HepG2 (cell line): ENCODE data around the gene TMEM97. TPM values are rescaled to one million over a fixed set of nuclear protein-coding genes. Genes with fewer than 3 reads are reported as not detected.

Experiments
- ARHGAP35 ChIP-seq: sonication (generic); formaldehyde crosslinking; IDR thresholded peaks from 2 replicates; pipeline ENCODE4 v1.9.0; 2022; ENCODE audit warnings: mild to moderate bottlenecking, inconsistent platforms, moderate library complexity, missing genetic modification reagents, borderline replicate concordance
- ARID3A ChIP-seq: IDR thresholded peaks from 2 replicates; pipeline ENCODE4 v1.6.1; 2012; ENCODE audit warnings: low read depth, low read length, improper control_type of control experiment
- BATF2 ChIP-seq: sonication (generic); formaldehyde crosslinking; IDR thresholded peaks from 2 replicates; pipeline ENCODE4 v1.8.0; 2022; ENCODE audit warnings: mild to moderate bottlenecking, missing genetic modification reagents, moderate library complexity
- FLYWCH1 ChIP-seq: sonication (generic); formaldehyde crosslinking; IDR thresholded peaks from 2 replicates; pipeline ENCODE4 v1.8.1; 2023; ENCODE audit warnings: mild to moderate bottlenecking, missing genetic modification reagents
- HOXA5 ChIP-seq: sonication (generic); formaldehyde crosslinking; IDR thresholded peaks from 2 replicates; pipeline ENCODE4 v1.4.0; 2020; ENCODE audit warnings: missing genetic modification reagents
- KMT2A ChIP-seq: sonication (generic); formaldehyde crosslinking; IDR thresholded peaks from 2 replicates; pipeline ENCODE4 v1.4.0; 2020; ENCODE audit warnings: missing genetic modification reagents
- MTA3 ChIP-seq: sonication (generic); formaldehyde crosslinking; IDR thresholded peaks from 2 replicates; pipeline ENCODE4 v1.4.0; 2020; ENCODE audit warnings: missing genetic modification reagents
- RAD51 ChIP-seq: fragments of 450-650 bp; IDR thresholded peaks from 2 replicates; pipeline ENCODE4 v1.6.1; 2016; ENCODE audit warnings: borderline replicate concordance
- RARG ChIP-seq: sonication (generic); formaldehyde crosslinking; IDR thresholded peaks from 2 replicates; pipeline ENCODE4 v1.4.0; 2020; ENCODE audit warnings: low read depth, mild to moderate bottlenecking, missing genetic modification reagents
- SNAI1 ChIP-seq: sonication (generic); formaldehyde crosslinking; IDR thresholded peaks from 2 replicates; pipeline ENCODE4 v1.5.0; 2020; ENCODE audit warnings: mild to moderate bottlenecking, missing genetic modification reagents, borderline replicate concordance
- TBP ChIP-seq: sonication (generic); formaldehyde crosslinking; IDR thresholded peaks from 2 replicates; pipeline ENCODE4 v1.5.0; 2020; ENCODE audit warnings: missing genetic modification reagents
- TEF ChIP-seq: sonication (generic); formaldehyde crosslinking; IDR thresholded peaks from 2 replicates; pipeline ENCODE4 v1.5.0; 2020; ENCODE audit warnings: missing genetic modification reagents
- U2AF1 ChIP-seq: fragments of 200-400 bp; formaldehyde crosslinking; optimal IDR thresholded peaks from 2 replicates; pipeline ENCODE3; 2017; ENCODE audit warnings: mild to moderate bottlenecking, low read depth, low read length
- YY1 ChIP-seq: IDR thresholded peaks from 2 replicates; pipeline ENCODE4 v1.6.1; 2011; ENCODE audit warnings: low read length, low read depth, moderate library complexity, mild to moderate bottlenecking; ENCODE audit not compliant: insufficient read depth, insufficient replicate concordance
- ZFP36L1 ChIP-seq: sonication (generic); formaldehyde crosslinking; IDR thresholded peaks from 2 replicates; pipeline ENCODE4 v1.8.0; 2022; ENCODE audit warnings: mild to moderate bottlenecking, missing genetic modification reagents, moderate library complexity
- ZFX ChIP-seq: sonication (generic); formaldehyde crosslinking; IDR thresholded peaks from 2 replicates; pipeline ENCODE4 v1.4.0; 2020; ENCODE audit warnings: mild to moderate bottlenecking, low read depth, missing genetic modification reagents, moderate library complexity
- ZNF12 ChIP-seq: sonication (generic); formaldehyde crosslinking; IDR thresholded peaks from 2 replicates; pipeline ENCODE4 v1.5.0; 2020; ENCODE audit warnings: missing genetic modification reagents
- ZNF788 ChIP-seq: sonication (generic); formaldehyde crosslinking; IDR thresholded peaks from 2 replicates; pipeline ENCODE4 v1.5.0; 2020; ENCODE audit warnings: mild to moderate bottlenecking, missing genetic modification reagents, borderline replicate concordance
- ZNF878 ChIP-seq: sonication (generic); formaldehyde crosslinking; IDR thresholded peaks from 2 replicates; pipeline ENCODE4 v1.8.1; 2023; ENCODE audit warnings: mild to moderate bottlenecking, missing genetic modification reagents, moderate library complexity
- polyA plus RNA-seq, 8 experiments: library from polyadenylated mRNA; depleted of rRNA in 3 of 8; stranded (reverse) in 7 of 8; unstranded in 1 of 8; fragments of >200 nt; fragmentation: Illumina TruSeq in 4 of 8; extraction: Trizol in 4 of 8; gene quantifications; 2 replicates each; pipeline versions ENCODE4 v1.2.1 to v1.2.3, GENCODE V29; 2011 to 2016; ENCODE audit warnings: low read depth in 4 of 8, missing spikeins in 1 of 8, mixed read lengths in 1 of 8; ENCODE audit not compliant: insufficient read depth in 1 of 8
- total RNA-seq, 5 experiments: library from RNA; depleted of rRNA; stranded (reverse); fragments of >200 nt; fragmentation: Illumina TruSeq; extraction: Trizol; gene quantifications; 2 replicates each; pipeline ENCODE4 v1.2.3, GENCODE V29; 2016; ENCODE audit warnings: low read depth in 1 of 5
- TF ChIP-seq, protein P1 (sequence below): sonication (generic); formaldehyde crosslinking; IDR thresholded peaks from 2 replicates; pipeline ENCODE4 v1.4.0; 2020; ENCODE audit warnings: mild to moderate bottlenecking, low read depth, missing genetic modification reagents
- TF ChIP-seq, protein P2 (sequence below): IDR thresholded peaks from 2 replicates; pipeline ENCODE4 v1.6.1; 2016; ENCODE audit warnings: missing compliant biosample characterization, missing genetic modification reagents, borderline replicate concordance
- TF ChIP-seq, protein P3 (sequence below): sonication (generic); formaldehyde crosslinking; IDR thresholded peaks from 2 replicates; pipeline ENCODE4 v1.5.0; 2020; ENCODE audit warnings: missing genetic modification reagents, mild to moderate bottlenecking, borderline replicate concordance

The TMEM97 gene
- total and polyA plus RNA-seq, 2 of the 13 experiments (the other 11 are each of a cell fraction or from before 2014, with no cell fraction given) = 69.6 to 137 TPM

GRCh38 chr17:28357061-28357900 is 38.3 kb downstream of the TMEM97 start, which contains the start of gene POLDIP2 (continued):
- TF ChIP-seq ARID3A (no peak), U2AF1 (no peak), ZNF12 (CRISPR knock-in tag) (no peak), TBP (no peak), MTA3 (CRISPR knock-in tag) (no peak; the same call in 1 of the 2 replicates), ZFP36L1 (CRISPR knock-in tag) (0 out of 2 replicates have a peak, but pooled peaks have one; percentile 32), HOXA5 (CRISPR knock-in tag) (peak; percentile 87; the same call in 1 of the 2 replicates), RARG (CRISPR knock-in tag) (no peak), BATF2 (CRISPR knock-in tag) (0 out of 2 replicates have a peak, but pooled peaks have one; percentile 71), ZNF788 (CRISPR knock-in tag) (peak; percentile 93; the same call in 1 of the 2 replicates), KMT2A (CRISPR knock-in tag) (peak; percentile 91), TEF (CRISPR knock-in tag) (peak; percentile 9; the same call in 1 of the 2 replicates), ARHGAP35 (CRISPR knock-in tag) (peak; percentile 56), FLYWCH1 (no peak), SNAI1 (CRISPR knock-in tag) (0 out of 2 replicates have a peak, but pooled peaks have one; percentile 43), ZFX (CRISPR knock-in tag) (peak; percentile 91), YY1 (peak; percentile 96), ZNF878 (CRISPR knock-in tag) (no peak), RAD51 (peak; percentile 56; the same call in 1 of the 2 replicates)
- TF ChIP-seq, protein P1, sequence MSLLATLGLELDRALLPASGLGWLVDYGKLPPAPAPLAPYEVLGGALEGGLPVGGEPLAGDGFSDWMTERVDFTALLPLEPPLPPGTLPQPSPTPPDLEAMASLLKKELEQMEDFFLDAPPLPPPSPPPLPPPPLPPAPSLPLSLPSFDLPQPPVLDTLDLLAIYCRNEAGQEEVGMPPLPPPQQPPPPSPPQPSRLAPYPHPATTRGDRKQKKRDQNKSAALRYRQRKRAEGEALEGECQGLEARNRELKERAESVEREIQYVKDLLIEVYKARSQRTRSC = no peak
- TF ChIP-seq, protein P2, sequence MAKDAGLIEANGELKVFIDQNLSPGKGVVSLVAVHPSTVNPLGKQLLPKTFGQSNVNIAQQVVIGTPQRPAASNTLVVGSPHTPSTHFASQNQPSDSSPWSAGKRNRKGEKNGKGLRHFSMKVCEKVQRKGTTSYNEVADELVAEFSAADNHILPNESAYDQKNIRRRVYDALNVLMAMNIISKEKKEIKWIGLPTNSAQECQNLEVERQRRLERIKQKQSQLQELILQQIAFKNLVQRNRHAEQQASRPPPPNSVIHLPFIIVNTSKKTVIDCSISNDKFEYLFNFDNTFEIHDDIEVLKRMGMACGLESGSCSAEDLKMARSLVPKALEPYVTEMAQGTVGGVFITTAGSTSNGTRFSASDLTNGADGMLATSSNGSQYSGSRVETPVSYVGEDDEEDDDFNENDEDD = peak; percentile 43; the same call in 1 of the 2 replicates
- TF ChIP-seq, protein P3, sequence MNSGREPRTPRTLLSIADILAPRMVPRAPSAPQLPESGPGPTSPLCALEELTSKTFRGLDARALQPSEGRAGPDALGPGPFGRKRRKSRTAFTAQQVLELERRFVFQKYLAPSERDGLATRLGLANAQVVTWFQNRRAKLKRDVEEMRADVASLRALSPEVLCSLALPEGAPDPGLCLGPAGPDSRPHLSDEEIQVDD (CRISPR knock-in tag) = no peak; the same call in 1 of the 2 replicates
